Measurements from ENCODE around the gene RAI14.

The RAI14 gene

DNA sequence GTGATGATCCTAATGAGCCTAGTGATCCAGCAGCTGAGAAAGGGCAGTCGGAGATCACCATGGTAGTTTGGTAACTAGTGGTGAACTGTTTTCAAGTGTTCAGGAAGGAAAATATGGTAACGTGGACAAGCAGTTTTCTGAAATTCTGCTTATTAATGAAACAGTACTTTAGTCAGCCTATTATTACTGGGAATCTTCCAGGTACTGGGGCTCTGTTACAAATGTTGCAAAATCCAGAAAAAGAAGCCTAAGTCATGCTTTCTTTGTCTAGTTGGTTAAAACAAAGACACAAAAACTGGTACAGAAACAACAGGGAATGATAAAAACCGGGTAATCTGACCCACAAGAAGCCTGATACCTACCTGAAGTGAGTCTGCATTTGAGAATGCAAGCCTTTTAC lies 201.0 kb downstream of the RAI14 start:
- no peak for DNase-seq (ENCODE audit: low read depth)
- H3K4me3 ChIP-seq (ENCODE audit: low read depth, low read length) = no peak overlapping the region
- TF ChIP-seq, protein P1, sequence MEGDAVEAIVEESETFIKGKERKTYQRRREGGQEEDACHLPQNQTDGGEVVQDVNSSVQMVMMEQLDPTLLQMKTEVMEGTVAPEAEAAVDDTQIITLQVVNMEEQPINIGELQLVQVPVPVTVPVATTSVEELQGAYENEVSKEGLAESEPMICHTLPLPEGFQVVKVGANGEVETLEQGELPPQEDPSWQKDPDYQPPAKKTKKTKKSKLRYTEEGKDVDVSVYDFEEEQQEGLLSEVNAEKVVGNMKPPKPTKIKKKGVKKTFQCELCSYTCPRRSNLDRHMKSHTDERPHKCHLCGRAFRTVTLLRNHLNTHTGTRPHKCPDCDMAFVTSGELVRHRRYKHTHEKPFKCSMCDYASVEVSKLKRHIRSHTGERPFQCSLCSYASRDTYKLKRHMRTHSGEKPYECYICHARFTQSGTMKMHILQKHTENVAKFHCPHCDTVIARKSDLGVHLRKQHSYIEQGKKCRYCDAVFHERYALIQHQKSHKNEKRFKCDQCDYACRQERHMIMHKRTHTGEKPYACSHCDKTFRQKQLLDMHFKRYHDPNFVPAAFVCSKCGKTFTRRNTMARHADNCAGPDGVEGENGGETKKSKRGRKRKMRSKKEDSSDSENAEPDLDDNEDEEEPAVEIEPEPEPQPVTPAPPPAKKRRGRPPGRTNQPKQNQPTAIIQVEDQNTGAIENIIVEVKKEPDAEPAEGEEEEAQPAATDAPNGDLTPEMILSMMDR (IDR thresholded peaks at IDR 0.05; ENCODE audit: insufficient read depth, low read depth, low read length, missing control alignments) = no peak

DNA sequence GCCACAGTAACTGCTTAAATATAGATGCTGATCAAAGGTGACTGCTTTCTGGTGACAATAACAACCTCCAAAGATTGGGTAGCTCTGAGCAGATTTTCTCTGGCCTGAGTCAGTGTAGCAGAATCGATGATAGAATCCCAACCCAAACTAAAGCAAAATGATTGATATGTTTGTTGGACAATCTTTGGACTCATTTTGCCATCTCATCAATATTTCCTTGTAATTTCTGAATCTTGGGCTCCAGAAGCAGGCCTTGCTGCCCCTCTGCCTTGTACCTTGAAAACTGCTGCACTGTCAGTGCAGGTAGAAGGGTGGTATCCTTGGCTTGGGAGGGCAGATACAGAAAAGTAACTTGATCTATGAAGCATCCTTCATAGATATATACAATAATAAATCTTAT lies 201.8 kb downstream of the RAI14 start:
- TF ChIP-seq, protein P1 (IDR thresholded peaks at IDR 0.05; ENCODE audit: insufficient read depth, low read depth, low read length, missing control alignments) = no peak
- DNase-seq (ENCODE audit: low read depth) = no peak
- no peak overlapping the region for H3K4me3 ChIP-seq (ENCODE audit: low read depth, low read length)

DNA sequence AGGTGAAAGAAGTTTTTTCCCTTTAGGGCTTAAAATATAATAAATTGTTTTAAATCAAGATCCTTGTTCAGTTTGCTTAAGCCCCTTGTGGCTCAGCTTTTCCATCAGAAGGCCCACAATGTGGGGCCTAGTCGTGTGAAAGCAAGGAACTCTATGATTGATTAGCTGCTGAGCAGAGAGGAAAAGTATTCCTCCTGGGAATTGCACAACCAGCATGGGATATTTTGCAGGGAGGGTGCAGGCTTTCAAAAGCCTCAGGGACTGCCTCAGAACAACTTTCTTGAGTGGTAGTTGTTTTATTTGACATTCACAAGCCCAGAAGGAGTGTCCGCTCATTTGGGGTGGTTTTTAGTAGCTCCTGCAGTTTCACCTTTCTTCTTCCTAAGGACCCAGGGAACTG lies 202.7 kb downstream of the RAI14 start:
- TF ChIP-seq, protein P1 (IDR thresholded peaks at IDR 0.05; ENCODE audit: insufficient read depth, low read depth, low read length, missing control alignments) = no peak
- H3K4me3 ChIP-seq (ENCODE audit: low read depth, low read length) = no peak overlapping the region
- DNase-seq (ENCODE audit: low read depth) = no peak

DNA sequence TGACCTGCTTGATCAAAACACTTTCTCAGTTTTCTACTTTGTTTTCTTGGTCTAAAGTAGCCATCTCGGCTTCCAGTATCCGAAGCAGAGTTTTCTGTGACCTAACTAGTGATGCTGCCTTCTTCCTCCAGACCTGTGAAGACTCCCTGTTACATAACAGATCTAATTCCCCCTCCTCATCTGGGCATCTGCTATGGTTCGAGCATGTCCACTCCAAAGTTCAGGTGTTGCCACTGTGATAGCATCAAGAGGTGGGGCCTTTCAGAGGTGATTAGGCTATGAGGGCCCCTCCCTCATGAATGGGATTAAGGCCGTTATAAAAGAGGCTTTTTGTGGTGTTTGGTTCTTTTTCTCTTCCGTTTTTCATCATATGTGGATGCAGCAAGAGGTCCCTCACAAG lies 203.1 kb downstream of the RAI14 start:
- no peak for DNase-seq (ENCODE audit: low read depth)
- TF ChIP-seq, protein P1 (IDR thresholded peaks at IDR 0.05; ENCODE audit: insufficient read depth, low read depth, low read length, missing control alignments) = no peak
- H3K4me3 ChIP-seq (ENCODE audit: low read depth, low read length) = no peak overlapping the region

DNA sequence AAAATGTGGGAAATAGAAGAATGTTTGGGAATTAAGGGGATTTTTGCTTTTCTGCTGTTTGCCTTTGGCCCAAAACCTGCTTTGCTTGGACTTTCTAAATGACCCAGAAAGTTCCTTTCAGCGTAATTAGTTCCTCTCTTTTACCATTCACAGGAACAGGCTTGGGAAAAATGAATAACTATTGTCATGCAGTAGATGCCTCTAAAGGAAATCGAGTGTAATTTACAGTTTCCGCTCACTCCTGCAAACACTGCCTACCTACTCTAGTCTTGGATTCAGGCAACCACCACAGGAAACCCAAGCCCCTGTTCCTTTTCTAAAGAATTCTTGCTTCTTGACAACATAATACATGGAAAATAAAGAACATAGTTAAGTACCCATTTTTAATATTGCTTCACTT lies 207.8 kb downstream of the RAI14 start:
- TF ChIP-seq, protein P1 (IDR thresholded peaks at IDR 0.05; ENCODE audit: insufficient read depth, low read depth, low read length, missing control alignments) = no peak
- H3K4me3 ChIP-seq (ENCODE audit: low read depth, low read length) = no peak overlapping the region
- no peak for DNase-seq (ENCODE audit: low read depth)

DNA sequence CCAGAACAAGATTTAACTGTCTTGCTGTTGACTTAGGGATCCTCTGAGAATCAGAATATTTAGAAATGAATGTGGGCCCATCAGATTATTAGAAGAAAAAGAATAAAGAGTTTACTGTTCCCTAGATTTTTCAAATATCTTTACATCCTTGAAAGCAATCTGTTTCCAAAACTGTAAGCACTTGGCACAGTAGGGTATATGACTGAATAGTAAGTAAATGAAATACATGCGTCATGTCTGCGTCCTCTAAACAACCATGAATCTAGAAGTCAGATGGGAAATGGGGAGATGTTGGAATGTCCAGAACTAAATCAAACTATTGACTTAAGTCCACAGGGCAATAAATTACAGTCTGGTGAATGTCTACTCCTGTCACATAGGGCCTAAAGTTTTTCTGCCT lies 209.0 kb downstream of the RAI14 start:
- no peak for DNase-seq (ENCODE audit: low read depth)
- TF ChIP-seq, protein P1 (IDR thresholded peaks at IDR 0.05; ENCODE audit: insufficient read depth, low read depth, low read length, missing control alignments) = no peak
- H3K4me3 ChIP-seq (ENCODE audit: low read depth, low read length) = no peak overlapping the region

DNA sequence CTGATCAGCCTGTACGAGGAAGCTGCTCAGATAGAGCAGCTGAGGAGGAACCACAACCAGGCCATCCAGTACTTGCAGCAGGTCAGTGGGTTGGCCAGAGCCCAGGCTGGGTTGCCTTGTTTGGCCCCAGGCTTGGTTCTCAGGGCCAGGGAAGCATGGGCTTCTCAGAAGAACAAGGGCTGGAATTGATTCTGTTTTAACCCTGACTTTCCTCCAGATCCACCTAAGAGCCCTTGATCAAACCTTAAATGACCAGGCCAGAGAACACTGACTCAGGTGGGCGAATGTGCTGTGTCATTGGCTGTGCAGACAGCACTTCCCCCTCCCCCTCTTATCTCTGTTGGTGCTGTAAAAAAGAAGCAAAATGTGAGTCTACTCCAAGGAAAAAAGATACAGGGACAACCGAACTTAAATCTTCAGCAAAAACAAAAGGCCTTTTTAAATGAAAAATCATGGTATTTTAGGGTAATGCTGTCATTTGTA lies 210.9 kb downstream of the RAI14 start:
- no peak overlapping the region for H3K4me3 ChIP-seq (ENCODE audit: low read depth, low read length)
- TF ChIP-seq, protein P1 (IDR thresholded peaks at IDR 0.05; ENCODE audit: insufficient read depth, low read depth, low read length, missing control alignments) = no peak
- DNase-seq (ENCODE audit: low read depth) = no peak

Measured in GM12865 (cell line).